CD4-positive, alpha-beta T cell treated with Interleukin-4 for 1 hour (primary cell): ENCODE data around the gene BORCS5.

ENCODE experiments used
- DNase-seq, 2 donors: peaks; one replicate each; pipeline ENCODE4 v3.0.0-alpha.2; 2020 to 2022

Gene BORCS5

GRCh38 chr12:12491606-12492005 is 134.7 kb downstream of the BORCS5 start:
- DNase-seq, result no peak

- no peak for DNase-seq
These were observed 135.7 kb downstream of the BORCS5 start for GRCh38 chr12:12492547-12492946.

- no peak for DNase-seq
These were observed 138.7 kb downstream of the BORCS5 start for GRCh38 chr12:12495536-12495935.

GRCh38 chr12:12498210-12498609 is 141.3 kb downstream of the BORCS5 start:
- no peak for DNase-seq

- DNase-seq, result peak in 1 of 2 donors; percentile 34
These were observed 143.2 kb downstream of the BORCS5 start for GRCh38 chr12:12499909-12500604.

- peak in 1 of 2 donors; percentile 31 for DNase-seq
These were observed 144.2 kb downstream of the BORCS5 start for GRCh38 chr12:12501121-12501520.

GRCh38 chr12:12502130-12502814 is 145.4 kb downstream of the BORCS5 start:
- peak in 1 of 2 donors; percentile 50 for DNase-seq

- DNase-seq, result peak in 1 of 2 donors; percentile 57
These were observed 145.9 kb downstream of the BORCS5 start for GRCh38 chr12:12502815-12503151.

GRCh38 chr12:12503384-12504078 is 146.7 kb downstream of the BORCS5 start:
- peak; percentile 22 to 66 for DNase-seq

- peak in 1 of 2 donors; percentile 46 for DNase-seq
These were observed 148.9 kb downstream of the BORCS5 start for GRCh38 chr12:12505544-12506495.

GRCh38 chr12:12506496-12506890 is 149.6 kb downstream of the BORCS5 start:
- no peak for DNase-seq

- DNase-seq, result no peak
These were observed 150.2 kb downstream of the BORCS5 start for GRCh38 chr12:12507121-12507520.

GRCh38 chr12:12508612-12509011 is 151.7 kb downstream of the BORCS5 start:
- no peak for DNase-seq

GRCh38 chr12:12510141-12510540 is 153.3 kb downstream of the BORCS5 start:
- no peak for DNase-seq

- DNase-seq, result no peak
These were observed 153.7 kb downstream of the BORCS5 start for GRCh38 chr12:12510551-12510950.

GRCh38 chr12:12511021-12511783 is 154.3 kb downstream of the BORCS5 start:
- no peak for DNase-seq

GRCh38 chr12:12511895-12512711 is 155.2 kb downstream of the BORCS5 start:
- no peak for DNase-seq

- DNase-seq, result no peak
These were observed 156.6 kb downstream of the BORCS5 start for GRCh38 chr12:12513416-12514006.

- no peak for DNase-seq
These were observed 161.6 kb downstream of the BORCS5 start for GRCh38 chr12:12518464-12518845.

- DNase-seq, result no peak
These were observed 162.0 kb downstream of the BORCS5 start for GRCh38 chr12:12518919-12519318.
